Uterus (tissue), 2 donors: Measurements from ENCODE around the gene SCAI.

Experiments
- CTCF ChIP-seq, 4 experiments: fragments of 200-600 bp in 2 of 4; fragments of 450-650 bp in 2 of 4; sonication (generic) in 2 of 4; IDR thresholded peaks; one replicate each; pipeline ENCODE4 v1.5.1; 2016 to 2019; ENCODE audit warnings: antibody characterized with exemption in 4 of 4, mild to moderate bottlenecking in 2 of 4, moderate library complexity in 1 of 4
- POLR2A ChIP-seq, 2 donors: fragments of 450-650 bp; IDR thresholded peaks; one replicate each; pipeline ENCODE4 v1.6.1; 2016; ENCODE audit warnings: antibody characterized with exemption in 2 of 2, mild to moderate bottlenecking in 1 of 2, moderate library complexity in 1 of 2

GRCh38 chr9:124954255-124954654, 189.1 kb downstream of the SCAI start:
- no peak for TF ChIP-seq POLR2A (IDR thresholded peaks at IDR 0.05)
- TF ChIP-seq CTCF (IDR thresholded peaks at IDR 0.05) = no peak
